Endothelial cell of umbilical vein (primary cell): ENCODE measurements around the gene ICOSLG. TPM values are rescaled to one million over a fixed set of nuclear protein-coding genes. Genes with fewer than 3 reads are reported as not detected.

Experiments used
- BruUV-seq: library from RNA; stranded (reverse); fragments of 400-500 nt; replicated peaks from 2 replicates; lab custom pipeline; 2021; lab: Mats Ljungman, UMichigan
- CTCF ChIA-PET: fragments of 300-600, 350-600 bp; sonication (Branson Sonifier 250); formaldehyde crosslinking; loops from one replicate; lab custom pipeline; 2021; ENCODE audit warnings: antibody characterized with exemption, inconsistent platforms; lab: Charles Lee
- POLR2A ChIA-PET: fragments of 300-600, 350-600 bp; sonication (Branson Sonifier 250); formaldehyde crosslinking; loops from one replicate; lab custom pipeline; 2021; ENCODE audit warnings: antibody characterized with exemption, inconsistent platforms; lab: Charles Lee
- DNase-seq: peaks from one replicate; pipeline ENCODE4 v3.0.0-alpha.2; 2011; ENCODE audit warnings: low read depth, low spot score
- FAIRE-seq: peaks from 2 replicates; lab custom pipeline; 2011; peaks lifted over from hg19 to GRCh38; lab: Jason Lieb, UNC
- H2AFZ ChIP-seq: 2 replicates; pipeline ENCODE4 v1.6.0; 2012; ENCODE audit warnings: low read depth, low read length, control low read depth, inconsistent platforms
- H3K27ac ChIP-seq: 2 replicates; pipeline ENCODE4 v1.5.1; 2011; ENCODE audit warnings: low read depth, mild to moderate bottlenecking, control low read depth, low read length, moderate library complexity; ENCODE audit not compliant: insufficient read depth
- H3K27me3 ChIP-seq, 2 experiments: 2 replicates each; pipeline versions ENCODE4 v1.6.0 to v1.6.1; 2011; ENCODE audit warnings: low read length in 2 of 2, mixed read lengths in 1 of 2; ENCODE audit not compliant: control insufficient read depth in 2 of 2, insufficient read depth in 2 of 2
- H3K36me3 ChIP-seq, 2 experiments: 2 replicates in 1 of 2; 3 replicates in 1 of 2; pipeline ENCODE4 v1.5.1; 2011; ENCODE audit warnings: low read length in 2 of 2, mild to moderate bottlenecking in 1 of 2, moderate library complexity in 1 of 2; ENCODE audit not compliant: control insufficient read depth in 2 of 2, insufficient read depth in 2 of 2; ENCODE audit errors: extremely low read depth in 1 of 2
- H3K4me1 ChIP-seq: 3 replicates; pipeline ENCODE4 v1.5.1; 2011; ENCODE audit warnings: mild to moderate bottlenecking, low read length; ENCODE audit not compliant: control insufficient read depth, insufficient read depth; ENCODE audit errors: extremely low read depth
- H3K4me2 ChIP-seq: 2 replicates; pipeline ENCODE4 v1.6.1; 2011; ENCODE audit warnings: low read length, control low read depth, mixed read lengths; ENCODE audit not compliant: insufficient read depth
- H3K4me3 ChIP-seq, 3 experiments: fragments of 200-600 bp in 1 of 3; sonication (generic), shearing (Covaris generic) in 1 of 3; replicated peaks in 1 of 3; 2 replicates each; pipeline ENCODE4 v1.5.1; 2011 to 2016; ENCODE audit warnings: control low read depth in 3 of 3, low read length in 3 of 3, mild to moderate bottlenecking in 2 of 3, inconsistent platforms in 1 of 3, low read depth in 1 of 3, moderate library complexity in 1 of 3; ENCODE audit not compliant: insufficient read depth in 1 of 3
- H3K79me2 ChIP-seq: 2 replicates; pipeline ENCODE4 v1.6.0; 2012; ENCODE audit warnings: low read length, inconsistent platforms; ENCODE audit not compliant: control insufficient read depth, insufficient read depth
- H3K9ac ChIP-seq: replicated peaks from 2 replicates; pipeline ENCODE3; 2011; ENCODE audit warnings: low read length, control low read depth; ENCODE audit not compliant: insufficient read depth; ENCODE audit errors: extremely low read depth
- H3K9me1 ChIP-seq: replicated peaks from 3 replicates; pipeline ENCODE4 v1.6.0; 2011; ENCODE audit warnings: mild to moderate bottlenecking, low read length; ENCODE audit not compliant: control insufficient read depth, insufficient read depth; ENCODE audit errors: extremely low read depth
- H3K9me3 ChIP-seq: replicated peaks from 2 replicates; pipeline ENCODE4 v1.5.1; 2012; ENCODE audit warnings: low read length, inconsistent platforms; ENCODE audit not compliant: control insufficient read depth, insufficient read depth
- H4K20me1 ChIP-seq: replicated peaks from 2 replicates; pipeline ENCODE3; 2011; ENCODE audit warnings: mild to moderate bottlenecking, low read length; ENCODE audit not compliant: control insufficient read depth, insufficient read depth; ENCODE audit errors: extremely low read depth
- CTCF ChIP-seq, 2 donors: IDR thresholded peaks; 1 replicate in 1 of 2; 2 replicates in 1 of 2; pipeline ENCODE4 v1.5.1; 2011; ENCODE audit warnings: low read length in 2 of 2, mild to moderate bottlenecking in 2 of 2, moderate library complexity in 2 of 2, control low read depth in 1 of 2, inconsistent platforms in 1 of 2, low read depth in 1 of 2; ENCODE audit not compliant: insufficient read depth in 1 of 2; ENCODE audit errors: extremely low read depth in 1 of 2
- EZH2 ChIP-seq: IDR thresholded peaks from 2 replicates; pipeline ENCODE4 v1.6.1; 2012; ENCODE audit warnings: borderline replicate concordance, low read depth, mild to moderate bottlenecking, moderate library complexity, low read length, inconsistent platforms; ENCODE audit not compliant: severe bottlenecking
- FOS ChIP-seq: IDR thresholded peaks from 2 replicates; pipeline ENCODE4 v1.6.1; 2011; ENCODE audit warnings: mild to moderate bottlenecking, low read length, moderate library complexity, borderline replicate concordance; ENCODE audit not compliant: insufficient read depth
- GATA2 ChIP-seq: IDR thresholded peaks from 2 replicates; pipeline ENCODE4 v1.7.0; 2011; ENCODE audit warnings: low read depth, mild to moderate bottlenecking, moderate library complexity, mixed read lengths, low read length; ENCODE audit not compliant: insufficient read length, insufficient read depth
- JUN ChIP-seq: IDR thresholded peaks from 2 replicates; pipeline ENCODE4 v1.6.1; 2011; ENCODE audit warnings: borderline replicate concordance, low read depth; ENCODE audit not compliant: insufficient read length, insufficient read depth
- MAX ChIP-seq: IDR thresholded peaks from 2 replicates; pipeline ENCODE4 v1.6.1; 2011; ENCODE audit not compliant: insufficient read depth, insufficient read length
- MYC ChIP-seq: IDR thresholded peaks from one replicate; pipeline ENCODE4 v1.6.1; 2011; ENCODE audit warnings: mild to moderate bottlenecking, low read depth, low read length
- POLR2A ChIP-seq: IDR thresholded peaks from 2 replicates; pipeline ENCODE4 v1.6.1; 2012; ENCODE audit warnings: low read depth, mild to moderate bottlenecking, control low read depth, low read length
- POLR2AphosphoS5 ChIP-seq: IDR thresholded peaks from 2 replicates; pipeline ENCODE4 v1.6.1; 2012; ENCODE audit warnings: low read depth, mild to moderate bottlenecking, control low read depth, low read length, moderate library complexity; ENCODE audit not compliant: insufficient read depth
- dilution Hi-C: fragments of 300-500 bp; cut with MboI; formaldehyde crosslinking; loops from one replicate; pipeline ENCODE4 v1.15.0; 2019; ENCODE audit warnings: low sequenced_read_pairs; ENCODE audit not compliant: extremely low pct_ligation_motif_present
- intact Hi-C: fragments of 100-400 bp; cut with micrococcal nuclease; formaldehyde crosslinking; loops from one replicate; pipeline ENCODE4 v1.10.0; 2022
- polyA plus RNA-seq, 4 experiments: library from polyadenylated mRNA; depleted of rRNA in 3 of 4; stranded (reverse) in 3 of 4; unstranded in 1 of 4; fragments of >200 nt; gene quantifications; 2 replicates each; pipeline versions ENCODE4 v1.2.1 to v1.2.3, GENCODE V29; 2011 to 2012; ENCODE audit warnings: missing spikeins in 1 of 4
- total RNA-seq: library from RNA; stranded (reverse); gene quantifications from 2 replicates; pipeline ENCODE4 v1.2.3, GENCODE V29; 2021

ICOSLG gene
- total and polyA plus RNA-seq, 2 donors (not counting 3 experiments of a cell fraction or from before 2014, with no cell fraction given), result 0.91 to 2.9 TPM

- FAIRE-seq (no peak), DNase-seq (no peak)
- Histone ChIP-seq H3K4me1 (no peaks in the 10 kb centered on the region), H3K27me3 (peaks cover 0 to 2% of the 10 kb centered on the region in 2 experiments), H3K27ac (no peak within 1 kb of the TSS), H3K4me3 (no peak within 1 kb of the TSS), H3K9ac (no peak within 1 kb of the TSS), H3K4me2 (no peak within 1 kb of the TSS), H3K36me3 (no peaks in the 10 kb centered on the region), H3K9me1 (no peaks in the 10 kb centered on the region), H3K9me3 (no peaks in the 10 kb centered on the region), H2AFZ (no peak within 1 kb of the TSS), H3K79me2 (no peaks in the 10 kb centered on the region), H4K20me1 (no peaks in the 10 kb centered on the region)
- POLR2A ChIA-PET, result no interaction called here
- CTCF ChIA-PET, result no interaction called here
- dilution Hi-C loops, result no loop called here
- intact Hi-C loops, result no loop called here
- no peak for TF ChIP-seq POLR2A
- TF ChIP-seq CTCF (IDR thresholded peaks at IDR 0.05; ENCODE audit: extremely low read depth in 1 of 2, insufficient read depth in 1 of 2, low read depth in 1 of 2, low read length in 2 of 2), result no peak
- no peak for TF ChIP-seq JUN
- TF ChIP-seq POLR2AphosphoS5, result no peak
- no peak for TF ChIP-seq MAX
- TF ChIP-seq EZH2, result no peak
- no peak for TF ChIP-seq FOS
- no peak for TF ChIP-seq MYC
- TF ChIP-seq GATA2, result no peak
- BruUV-seq, result no TSS peak
Measured at GRCh38 chr21:44261675-44262295, 21.0 kb upstream of the ICOSLG start, which contains the start of gene DNMT3L. Gene DNMT3L, minus strand, starts transcription at chr21:44261897. Its CDS starts 638 bp downstream, at chr21:44261259.
